Caco-2 (cell line): ENCODE measurements around the gene DCP2. TPM values are rescaled to one million over a fixed set of nuclear protein-coding genes. Genes with fewer than 3 reads are reported as not detected.
A peak's percentile ranks its signal among the peaks of the same experiment; 100 is the strongest.

Experiments used
- BruUV-seq: library from RNA; stranded (reverse); fragments of 400-500 nt; replicated peaks from 2 replicates; lab custom pipeline; 2021; lab: Mats Ljungman, UMichigan
- CTCF ChIA-PET: fragments of 300-600 bp; sonication (Branson Sonifier 250); formaldehyde crosslinking; loops from one replicate; lab custom pipeline; 2022; ENCODE audit warnings: antibody characterized with exemption; lab: Charles Lee
- POLR2A ChIA-PET: fragments of 300-600 bp; sonication (Branson Sonifier 250); formaldehyde crosslinking; loops from one replicate; lab custom pipeline; 2022; ENCODE audit warnings: antibody characterized with exemption; lab: Charles Lee
- DNase-seq, 2 experiments: peaks; one replicate each; pipeline versions ENCODE4 v3.0.0 to v3.0.0-alpha.2; 2020 to 2022
- H3K27me3 ChIP-seq: replicated peaks from 2 replicates; pipeline ENCODE4 v1.6.0; 2011; ENCODE audit warnings: low read length; ENCODE audit not compliant: control insufficient read depth, insufficient read depth
- H3K36me3 ChIP-seq: 2 replicates; pipeline ENCODE4 v1.5.1; 2011; ENCODE audit warnings: low read length; ENCODE audit not compliant: control insufficient read depth, insufficient read depth
- H3K4me1 ChIP-seq: fragments of 250-450 bp; sonication (Bioruptor Pico); 2 replicates; pipeline ENCODE4 v1.5.1; 2020; ENCODE audit warnings: mild to moderate bottlenecking
- H3K4me3 ChIP-seq: 2 replicates; pipeline ENCODE4 v1.5.1; 2011; ENCODE audit warnings: low read depth, mild to moderate bottlenecking, control low read depth, low read length
- H3K9me3 ChIP-seq: fragments of 250-450 bp; sonication (Bioruptor Pico); 2 replicates; pipeline ENCODE4 v1.5.1; 2020; ENCODE audit warnings: mild to moderate bottlenecking, moderate library complexity
- H3K27ac Mint-ChIP-seq: one replicate; pipeline ENCODE4 v1.8.0; 2022; ENCODE audit warnings: mixed read lengths; ENCODE audit not compliant: unreplicated experiment
- H3K27me3 Mint-ChIP-seq: one replicate; pipeline ENCODE4 v1.8.0; 2022; ENCODE audit warnings: mixed read lengths; ENCODE audit not compliant: insufficient read depth, unreplicated experiment
- H3K36me3 Mint-ChIP-seq: one replicate; pipeline ENCODE4 v1.8.0; 2022; ENCODE audit warnings: mild to moderate bottlenecking, mixed read lengths; ENCODE audit not compliant: insufficient read depth, unreplicated experiment
- H3K4me1 Mint-ChIP-seq: one replicate; pipeline ENCODE4 v1.8.0; 2022; ENCODE audit warnings: low read depth, mixed read lengths; ENCODE audit not compliant: unreplicated experiment
- H3K4me3 Mint-ChIP-seq: one replicate; pipeline ENCODE4 v1.8.0; 2022; ENCODE audit warnings: mild to moderate bottlenecking, moderate library complexity, mixed read lengths; ENCODE audit not compliant: unreplicated experiment
- H3K9me3 Mint-ChIP-seq: one replicate; pipeline ENCODE4 v1.8.0; 2022; ENCODE audit warnings: mixed read lengths; ENCODE audit not compliant: unreplicated experiment
- CTCF ChIP-seq, 2 experiments: fragments of 200-600 bp in 1 of 2; IDR thresholded peaks; 1 replicate in 1 of 2; 2 replicates in 1 of 2; pipeline versions ENCODE4 v1.5.1 to v1.8.0; 2011 to 2022; ENCODE audit warnings: antibody characterized with exemption in 1 of 2, control low read depth in 1 of 2, inconsistent platforms in 1 of 2, low read depth in 1 of 2, low read length in 1 of 2, mild to moderate bottlenecking in 1 of 2, moderate library complexity in 1 of 2; ENCODE audit not compliant: insufficient read depth in 1 of 2, severe bottlenecking in 1 of 2, unreplicated experiment in 1 of 2
- intact Hi-C: fragments of 100-400 bp; cut with micrococcal nuclease; formaldehyde crosslinking; loops from one replicate; pipeline ENCODE4 v1.10.0; 2022; ENCODE audit not compliant: unreplicated experiment
- total RNA-seq: library from RNA; stranded (reverse); gene quantifications from 2 replicates; pipeline ENCODE4 v1.2.3, GENCODE V29; 2022

Gene DCP2
- total RNA-seq, 1 experiment from 2014 or later: 149 TPM

GRCh38 chr5:113047234-113047633, 70.6 kb downstream of the DCP2 start:
- Mint-ChIP-seq H3K36me3 (no peaks in the 10 kb centered on the region), H3K9me3 (no peaks in the 10 kb centered on the region), H3K4me3 (no peak overlapping the region), H3K27ac (peak overlapping the region; percentile 26), H3K4me1 (no peaks in the 10 kb centered on the region), H3K27me3 (no peaks in the 10 kb centered on the region)
- intact Hi-C loops: loop anchor here (10.0 kb wide), 1 partner anchor 558 kb away; no protein-coding TSS in a partner anchor
- Histone ChIP-seq H3K4me1 (peaks cover 8% of the 10 kb centered on the region), H3K4me3 (no peak overlapping the region), H3K27me3 (no peaks in the 10 kb centered on the region), H3K36me3 (no peaks in the 10 kb centered on the region), H3K9me3 (no peaks in the 10 kb centered on the region)
- BruUV-seq: no TSS peak
- no peak for TF ChIP-seq CTCF (IDR thresholded peaks at IDR 0.05; ENCODE audit: insufficient read depth in 1 of 2, low read depth in 1 of 2, low read length in 1 of 2, severe bottlenecking in 1 of 2, unreplicated experiment in 1 of 2)
- DNase-seq: no peak
- ChIA-PET POLR2A (no interaction called here), CTCF (no interaction called here)

GRCh38 chr5:113047733-113048652, 71.4 kb downstream of the DCP2 start:
- no peak for TF ChIP-seq CTCF (IDR thresholded peaks at IDR 0.05; ENCODE audit: insufficient read depth in 1 of 2, low read depth in 1 of 2, low read length in 1 of 2, severe bottlenecking in 1 of 2, unreplicated experiment in 1 of 2)
- no peaks in the 10 kb centered on the region for H3K36me3 Mint-ChIP-seq
- DNase-seq: no peak
- H3K4me3 Mint-ChIP-seq: no peak overlapping the region
- Histone ChIP-seq H3K9me3 (no peaks in the 10 kb centered on the region), H3K27me3 (no peaks in the 10 kb centered on the region), H3K4me3 (no peak overlapping the region), H3K36me3 (no peaks in the 10 kb centered on the region), H3K4me1 (peaks cover 8% of the 10 kb centered on the region)
- H3K4me1 Mint-ChIP-seq: no peaks in the 10 kb centered on the region
- ChIA-PET CTCF (no interaction called here), POLR2A (no interaction called here)
- H3K9me3 Mint-ChIP-seq: no peaks in the 10 kb centered on the region
- no peak overlapping the region for H3K27ac Mint-ChIP-seq
- H3K27me3 Mint-ChIP-seq: no peaks in the 10 kb centered on the region
- intact Hi-C loops: loop anchor here (10.0 kb wide), 1 partner anchor 557 kb away; no protein-coding TSS in a partner anchor
- no TSS peak for BruUV-seq

- CTCF ChIA-PET: no interaction called here
- H3K36me3 Mint-ChIP-seq: no peaks in the 10 kb centered on the region
- intact Hi-C loops: loop anchor here (10.0 kb wide), 1 partner anchor 556 kb away; no protein-coding TSS in a partner anchor
- H3K27ac Mint-ChIP-seq: no peak overlapping the region
- H3K27me3 Mint-ChIP-seq: no peaks in the 10 kb centered on the region
- Histone ChIP-seq H3K27me3 (no peaks in the 10 kb centered on the region), H3K36me3 (no peaks in the 10 kb centered on the region), H3K4me3 (no peak overlapping the region), H3K4me1 (peaks cover 8% of the 10 kb centered on the region), H3K9me3 (no peaks in the 10 kb centered on the region)
- no peaks in the 10 kb centered on the region for H3K4me1 Mint-ChIP-seq
- DNase-seq: no peak
- POLR2A ChIA-PET: no interaction called here
- TF ChIP-seq CTCF (IDR thresholded peaks at IDR 0.05; ENCODE audit: insufficient read depth in 1 of 2, low read depth in 1 of 2, low read length in 1 of 2, severe bottlenecking in 1 of 2, unreplicated experiment in 1 of 2): no peak
- H3K9me3 Mint-ChIP-seq: no peaks in the 10 kb centered on the region
- no TSS peak for BruUV-seq
- no peak overlapping the region for H3K4me3 Mint-ChIP-seq
Measured at GRCh38 chr5:113048931-113049330, 72.3 kb downstream of the DCP2 start.
